ENCODE data around the gene CDON.

CDON gene, protein sequence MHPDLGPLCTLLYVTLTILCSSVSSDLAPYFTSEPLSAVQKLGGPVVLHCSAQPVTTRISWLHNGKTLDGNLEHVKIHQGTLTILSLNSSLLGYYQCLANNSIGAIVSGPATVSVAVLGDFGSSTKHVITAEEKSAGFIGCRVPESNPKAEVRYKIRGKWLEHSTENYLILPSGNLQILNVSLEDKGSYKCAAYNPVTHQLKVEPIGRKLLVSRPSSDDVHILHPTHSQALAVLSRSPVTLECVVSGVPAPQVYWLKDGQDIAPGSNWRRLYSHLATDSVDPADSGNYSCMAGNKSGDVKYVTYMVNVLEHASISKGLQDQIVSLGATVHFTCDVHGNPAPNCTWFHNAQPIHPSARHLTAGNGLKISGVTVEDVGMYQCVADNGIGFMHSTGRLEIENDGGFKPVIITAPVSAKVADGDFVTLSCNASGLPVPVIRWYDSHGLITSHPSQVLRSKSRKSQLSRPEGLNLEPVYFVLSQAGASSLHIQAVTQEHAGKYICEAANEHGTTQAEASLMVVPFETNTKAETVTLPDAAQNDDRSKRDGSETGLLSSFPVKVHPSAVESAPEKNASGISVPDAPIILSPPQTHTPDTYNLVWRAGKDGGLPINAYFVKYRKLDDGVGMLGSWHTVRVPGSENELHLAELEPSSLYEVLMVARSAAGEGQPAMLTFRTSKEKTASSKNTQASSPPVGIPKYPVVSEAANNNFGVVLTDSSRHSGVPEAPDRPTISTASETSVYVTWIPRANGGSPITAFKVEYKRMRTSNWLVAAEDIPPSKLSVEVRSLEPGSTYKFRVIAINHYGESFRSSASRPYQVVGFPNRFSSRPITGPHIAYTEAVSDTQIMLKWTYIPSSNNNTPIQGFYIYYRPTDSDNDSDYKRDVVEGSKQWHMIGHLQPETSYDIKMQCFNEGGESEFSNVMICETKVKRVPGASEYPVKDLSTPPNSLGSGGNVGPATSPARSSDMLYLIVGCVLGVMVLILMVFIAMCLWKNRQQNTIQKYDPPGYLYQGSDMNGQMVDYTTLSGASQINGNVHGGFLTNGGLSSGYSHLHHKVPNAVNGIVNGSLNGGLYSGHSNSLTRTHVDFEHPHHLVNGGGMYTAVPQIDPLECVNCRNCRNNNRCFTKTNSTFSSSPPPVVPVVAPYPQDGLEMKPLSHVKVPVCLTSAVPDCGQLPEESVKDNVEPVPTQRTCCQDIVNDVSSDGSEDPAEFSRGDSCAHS (N-terminal part only)

DNA sequence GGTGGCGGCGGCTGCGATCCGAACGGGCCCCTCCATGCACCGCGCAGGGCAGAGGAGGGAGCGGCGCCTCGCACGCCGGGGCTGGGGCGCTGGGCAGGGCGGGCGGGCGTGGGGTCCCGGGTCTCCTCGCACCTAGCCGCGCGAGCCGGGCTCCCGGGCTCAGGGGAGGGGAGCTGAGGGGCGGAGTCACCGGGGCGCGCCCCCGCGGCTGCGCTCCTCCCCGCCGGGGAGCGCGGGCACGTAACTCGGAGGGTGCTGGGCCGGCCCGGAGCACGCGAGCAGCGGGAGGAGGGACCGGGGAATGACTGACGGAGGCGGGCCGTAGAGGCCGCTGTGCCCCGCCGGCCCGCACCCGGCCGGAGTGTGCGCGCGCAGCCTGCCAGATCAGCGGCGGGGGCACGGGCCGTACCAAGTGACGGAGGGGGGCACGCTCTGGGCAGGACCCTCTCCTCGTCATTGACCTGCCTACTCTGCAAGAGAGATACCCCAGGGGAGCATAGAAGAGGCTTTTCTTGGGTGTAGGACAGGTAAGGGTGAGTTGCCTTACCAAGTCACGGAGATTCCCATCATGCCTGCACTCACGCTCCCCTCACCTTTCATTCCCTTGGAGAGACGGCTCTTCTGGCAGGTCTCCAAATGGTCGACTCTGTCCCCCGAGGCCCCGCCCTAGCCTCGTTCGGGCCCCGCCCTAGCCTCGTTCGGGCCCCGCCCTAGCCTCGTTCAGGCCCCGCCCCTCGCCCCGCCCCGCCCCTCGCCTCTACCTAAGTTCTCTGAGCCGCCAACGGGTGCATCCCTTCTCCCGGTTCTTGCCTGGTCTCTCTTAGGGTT lies at the start of gene CDON:
Gene CDON (minus strand): TSS at position 188 of the 828 bp plus-strand sequence. CDS start 39,390 bp downstream, outside the sequence.
- DNase-seq: peak; percentile 96 to 97

DNA sequence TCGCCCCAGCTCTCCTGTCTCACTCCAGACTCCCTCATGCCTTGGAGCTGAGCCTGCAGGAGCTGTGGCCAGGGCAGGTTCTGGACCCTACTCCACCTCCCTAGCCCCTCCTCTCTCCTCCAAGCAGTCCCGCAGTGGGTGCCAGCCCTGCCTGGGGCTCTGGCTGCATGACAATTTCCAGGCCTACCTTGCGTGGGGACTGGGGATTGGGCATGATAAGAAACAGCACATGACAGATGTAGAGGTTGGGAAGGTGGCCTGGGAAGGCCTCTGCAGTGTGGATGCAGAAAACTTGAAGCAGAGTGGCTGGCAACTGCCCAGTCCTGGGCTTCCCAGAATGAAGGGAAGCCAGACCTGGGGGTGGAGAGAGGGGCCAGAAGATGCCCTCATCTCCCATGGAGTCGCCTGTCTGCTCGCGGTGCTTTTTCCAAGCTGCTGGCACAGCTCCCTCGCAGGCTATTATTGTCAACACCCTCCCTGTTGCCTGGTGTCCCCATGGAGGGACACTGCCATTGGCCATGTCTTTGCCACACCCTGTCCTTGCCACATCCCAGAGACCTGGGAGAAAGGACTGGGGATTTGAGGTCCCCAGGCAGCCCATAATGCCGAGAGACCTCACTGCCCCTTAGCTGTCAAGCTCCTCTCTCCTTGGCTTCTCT lies 48.9 kb upstream of the CDON start:
- DNase-seq: peak; percentile 19 to 38

DNA sequence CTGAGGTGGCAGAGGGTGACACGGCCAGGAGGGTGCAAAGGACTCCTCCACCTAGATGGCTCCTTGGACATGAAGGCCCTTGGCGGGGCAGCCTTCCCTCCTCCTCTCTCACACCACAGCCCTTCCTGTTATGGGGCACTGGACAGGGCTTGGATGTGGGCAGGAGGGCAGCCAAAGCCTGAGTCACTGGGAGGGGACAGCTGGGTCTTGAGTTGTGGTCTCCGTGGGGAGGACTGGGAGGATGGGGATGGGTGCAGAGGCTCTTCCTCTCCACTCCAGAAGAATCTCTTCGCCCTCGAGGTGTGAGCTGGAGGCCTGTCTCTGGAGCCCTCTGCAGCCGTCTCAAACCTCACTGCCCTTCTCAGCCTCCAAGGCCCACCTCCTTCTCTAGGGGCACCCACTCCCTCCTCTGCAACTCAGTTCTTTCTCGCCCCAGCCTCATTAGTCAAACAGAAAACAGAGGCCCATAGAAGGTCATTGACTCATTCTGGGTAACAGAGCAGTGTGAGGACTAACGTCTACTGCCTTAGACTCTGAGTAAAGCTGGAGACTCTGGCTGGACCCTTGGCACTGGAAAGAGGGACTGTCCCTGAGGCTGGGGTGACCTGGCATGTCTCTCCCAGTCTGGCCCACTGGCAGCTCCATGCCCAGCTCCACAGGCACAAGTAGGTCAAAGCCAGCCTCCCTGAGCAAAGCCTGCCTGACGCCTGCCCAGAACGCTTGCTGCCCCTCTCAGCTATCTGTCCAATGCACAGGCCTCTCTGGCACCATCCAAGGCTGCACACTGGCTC lies 47.5 kb upstream of the CDON start:
- DNase-seq: no peak

DNA sequence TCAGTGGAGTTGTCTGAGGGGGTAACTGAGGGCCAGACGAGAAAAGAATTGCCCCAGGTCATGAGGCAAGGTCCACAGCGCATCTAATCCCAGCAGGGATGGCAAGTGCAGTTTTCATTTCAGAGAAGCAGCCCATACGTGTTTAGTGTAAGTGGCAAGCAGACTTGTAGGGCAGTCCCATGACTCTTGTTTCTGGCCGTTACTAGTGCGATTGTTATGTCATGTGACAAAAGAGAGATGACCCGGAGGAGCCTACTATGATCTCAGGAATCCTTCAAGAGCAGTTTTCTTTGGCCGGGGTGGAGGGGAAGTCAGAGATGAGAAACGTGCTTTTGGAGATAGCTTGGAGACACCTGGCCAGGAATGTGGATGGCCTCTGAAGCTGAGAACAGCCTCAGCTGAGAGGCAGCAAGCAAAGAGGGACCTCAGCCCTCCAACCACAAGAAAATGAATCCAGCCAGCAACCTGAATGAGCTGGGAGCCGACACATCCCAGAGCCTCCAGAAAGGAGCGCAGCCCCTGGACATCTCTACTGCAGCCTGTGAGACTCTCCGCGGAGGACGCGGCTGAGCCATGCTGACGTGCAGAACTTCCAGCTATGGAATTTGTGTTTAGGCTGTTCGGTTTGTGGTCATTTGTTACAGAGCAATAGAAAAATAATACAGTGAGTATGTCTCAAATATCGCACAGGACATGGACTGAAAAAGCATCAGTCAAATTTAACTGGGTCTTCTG lies 44.1 kb upstream of the CDON start:
- no peak for DNase-seq

DNA sequence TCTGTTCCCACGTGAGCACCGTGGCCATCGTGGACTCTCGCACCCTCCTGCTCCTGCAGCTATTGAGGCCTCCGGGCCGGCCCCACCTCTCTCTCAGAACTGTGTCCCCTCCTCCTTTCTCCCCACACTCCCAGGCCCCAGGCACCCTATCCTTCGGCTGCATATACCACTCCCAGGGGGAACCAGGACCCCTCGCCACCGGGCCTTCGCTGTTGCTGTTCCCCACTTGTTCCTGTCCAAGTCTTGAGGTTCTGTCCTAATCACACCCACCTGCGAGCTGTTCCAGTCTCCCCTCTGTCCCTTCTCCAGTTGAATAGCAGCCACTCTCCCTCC lies 43.0 kb upstream of the CDON start:
- no peak for DNase-seq

DNA sequence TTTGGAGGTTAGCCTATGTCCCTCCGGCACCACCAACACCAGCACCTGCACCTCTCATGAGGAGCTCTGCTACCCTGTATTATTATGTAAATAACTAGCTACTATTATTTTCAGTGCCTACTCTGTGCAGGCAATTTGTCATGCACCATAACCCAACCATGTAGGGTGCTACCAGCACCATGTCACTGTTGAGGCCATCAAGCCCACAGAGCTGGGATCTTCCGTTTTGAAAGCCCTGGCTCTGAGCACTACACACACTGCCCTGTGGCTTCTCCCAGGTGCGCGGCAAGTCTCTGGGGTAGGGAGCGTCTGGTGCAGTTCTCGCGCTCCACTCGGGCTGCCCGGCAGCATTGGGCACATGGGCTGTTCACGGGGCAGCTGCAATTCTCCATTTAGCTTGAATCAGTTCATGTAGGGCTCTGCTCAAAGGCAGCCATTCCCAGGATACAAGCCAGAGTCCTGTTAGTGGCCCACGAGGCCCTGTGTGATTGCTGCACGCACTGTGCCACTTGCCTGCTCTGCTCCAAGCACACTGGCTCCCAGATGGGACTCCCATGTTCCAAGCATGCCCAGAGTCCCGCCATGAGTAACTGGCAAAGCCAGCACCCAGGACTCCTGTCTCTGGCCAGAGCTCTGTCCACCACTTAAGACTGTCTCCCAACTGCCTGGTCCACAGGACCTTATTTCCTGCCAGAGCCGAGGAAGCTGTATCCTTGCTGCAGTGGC lies 42.5 kb upstream of the CDON start:
- no peak for DNase-seq

DNA sequence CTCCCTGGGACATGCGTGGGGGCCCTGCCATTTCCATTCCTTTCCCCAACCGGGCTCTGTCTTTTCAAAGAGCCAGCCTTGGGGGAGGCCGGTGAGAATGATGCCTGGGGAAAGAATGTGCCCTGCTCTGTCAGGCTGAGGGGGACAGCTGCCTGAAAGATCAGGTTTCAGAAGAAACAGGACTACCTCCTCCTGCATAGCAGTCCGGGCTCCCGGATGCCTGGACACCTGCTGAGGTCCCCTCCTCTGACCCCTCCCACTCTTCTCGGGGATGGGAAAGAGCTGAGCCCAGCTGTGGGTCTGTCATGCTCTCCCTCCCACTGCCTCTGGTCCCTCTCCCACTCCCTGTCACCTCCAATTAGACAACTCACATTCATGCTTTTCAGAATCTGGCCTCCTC lies 41.8 kb upstream of the CDON start:
- peak; percentile 23 to 31 for DNase-seq

DNA sequence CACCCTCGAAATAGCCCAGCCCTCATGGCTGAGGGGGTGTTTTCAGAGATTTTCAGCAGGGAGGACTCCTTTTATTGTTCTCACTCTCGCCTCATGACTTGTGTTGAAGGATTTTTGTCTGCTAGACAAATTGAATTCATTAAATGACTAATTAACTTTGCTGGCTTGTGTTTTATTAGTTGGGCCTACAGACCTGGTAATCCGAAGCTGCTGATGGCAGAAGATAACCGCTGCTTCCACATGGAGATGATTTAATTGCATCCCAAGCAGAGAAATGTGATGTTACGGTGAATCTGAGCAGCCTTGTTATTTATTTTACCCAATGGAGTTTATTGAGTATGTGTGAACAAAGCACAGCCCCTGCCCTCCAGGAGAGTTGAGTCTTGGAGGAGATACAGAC lies 40.5 kb upstream of the CDON start:
- no peak for DNase-seq

DNA sequence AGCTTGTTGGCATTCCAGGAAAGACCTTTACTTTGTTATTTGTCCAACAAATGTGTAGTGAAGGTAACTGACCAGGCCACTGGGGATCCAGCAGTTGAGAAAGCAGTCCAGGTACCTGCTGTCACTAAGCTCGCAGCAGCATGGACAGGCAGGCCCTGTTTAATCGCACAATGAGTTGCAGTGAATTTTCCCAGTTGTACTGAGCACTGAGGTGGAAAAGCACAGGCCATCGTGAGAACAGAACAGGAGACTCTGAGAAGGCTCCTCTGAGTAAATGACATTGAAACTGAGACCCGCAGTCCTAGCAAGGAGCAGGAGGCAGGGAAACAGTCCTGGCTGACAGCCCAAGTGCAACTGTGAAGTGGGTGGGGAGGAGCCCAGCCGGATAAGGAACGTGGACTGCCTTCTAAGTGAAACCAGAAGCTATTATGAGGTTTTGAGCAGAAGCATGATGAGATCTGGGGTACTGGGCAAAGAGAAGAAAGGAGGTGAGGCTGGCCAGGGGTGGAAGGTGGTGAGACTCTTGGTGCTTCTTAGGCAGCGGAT lies 39.8 kb upstream of the CDON start:
- DNase-seq: no peak

DNA sequence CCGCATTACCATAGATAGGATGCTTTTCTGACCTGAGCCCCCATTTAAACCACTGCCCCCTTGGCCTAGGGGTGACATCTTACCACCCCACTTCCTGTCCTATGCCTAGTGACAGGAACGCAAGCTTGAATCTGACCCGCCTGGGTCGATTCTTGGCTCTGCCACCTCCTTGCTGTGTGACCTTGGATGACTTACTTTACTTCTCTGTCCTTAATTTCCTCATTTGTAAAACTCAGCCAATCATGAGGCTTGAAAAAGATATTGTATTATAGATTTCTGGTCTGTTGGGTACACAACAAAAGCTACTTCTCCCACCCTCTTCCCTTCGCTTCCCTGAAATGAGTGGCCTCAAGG lies 39.2 kb upstream of the CDON start:
- no peak for DNase-seq

DNA sequence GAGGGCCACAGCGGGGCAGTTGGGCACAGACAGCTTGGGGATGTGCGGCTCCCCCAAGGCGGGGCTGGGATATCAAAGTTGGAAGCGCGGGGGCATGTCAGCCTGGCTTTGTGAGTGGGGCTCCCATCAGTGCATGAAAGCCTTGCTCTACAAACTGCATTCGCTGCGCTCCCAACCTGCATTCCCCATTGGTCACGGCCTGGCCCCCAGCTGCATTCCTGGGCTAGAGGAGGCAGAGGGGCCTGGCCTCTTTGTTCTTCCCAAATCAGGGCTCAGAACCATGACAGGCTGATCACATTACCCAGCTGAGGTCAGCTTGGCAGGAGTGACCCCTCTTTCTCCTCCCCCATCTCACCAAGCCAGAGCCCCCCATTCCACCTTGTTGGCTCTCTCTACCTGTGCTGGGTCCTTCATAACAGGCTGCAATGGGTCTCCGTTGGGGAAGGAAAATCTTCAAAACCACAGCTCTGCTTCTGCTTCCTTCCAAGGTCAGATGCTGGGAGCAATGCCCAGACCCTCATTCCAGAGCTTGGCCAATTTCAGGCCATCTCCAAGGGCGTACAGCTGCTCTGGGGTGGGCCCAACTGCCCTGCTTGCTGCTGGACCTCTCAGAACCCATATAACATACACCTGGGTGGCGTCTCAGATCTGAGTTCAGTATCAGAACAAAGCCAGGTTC lies 38.7 kb upstream of the CDON start:
- no peak for DNase-seq

DNA sequence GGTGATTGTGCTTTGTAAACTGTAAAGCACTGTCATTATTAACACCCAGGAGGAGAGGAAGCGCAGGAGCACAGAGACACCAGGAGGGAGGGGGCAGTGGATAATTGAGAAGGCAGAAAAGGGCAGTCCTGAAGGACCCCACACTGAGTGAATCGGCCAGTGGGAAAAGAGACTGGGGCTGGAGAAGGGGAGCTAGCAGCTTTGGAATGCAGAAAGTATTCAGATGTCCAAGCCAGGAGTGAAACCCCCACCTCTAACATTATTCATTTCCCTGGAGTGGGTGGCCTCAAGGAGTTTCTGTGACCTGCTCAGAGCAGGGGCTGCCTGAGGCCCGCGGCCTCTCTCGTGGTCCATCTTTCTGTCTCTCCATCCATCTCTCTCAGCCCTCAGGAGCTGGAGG lies 38.0 kb upstream of the CDON start:
- no peak for DNase-seq

DNA sequence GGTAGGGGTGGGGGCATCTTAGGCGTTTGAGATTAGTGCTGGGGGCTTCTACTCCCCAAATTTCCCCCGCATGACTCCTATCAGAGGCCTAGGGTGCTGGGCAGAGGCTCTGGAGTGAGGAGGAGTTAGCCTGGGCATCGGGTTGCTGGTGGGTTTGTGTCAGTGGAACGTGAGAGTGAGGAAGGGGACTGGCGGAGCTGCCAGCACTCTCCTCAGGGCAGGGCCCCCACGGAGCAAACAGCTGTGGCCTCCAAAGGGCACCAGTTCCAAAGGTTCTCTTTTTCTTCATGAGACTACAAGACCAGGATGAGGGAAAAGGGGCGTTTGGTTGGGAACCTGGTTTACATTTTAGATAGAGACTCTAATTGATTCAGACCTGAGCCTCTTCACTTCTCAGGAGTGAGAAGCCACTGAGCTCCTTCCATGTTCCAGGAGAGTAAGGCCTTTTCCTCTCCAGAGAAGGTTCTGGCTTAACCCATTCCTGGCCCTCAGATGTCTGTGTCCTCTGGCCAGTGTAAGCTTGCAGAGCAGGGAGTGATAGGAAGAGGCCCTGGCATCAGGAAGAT lies 35.6 kb upstream of the CDON start:
- DNase-seq: no peak

DNA sequence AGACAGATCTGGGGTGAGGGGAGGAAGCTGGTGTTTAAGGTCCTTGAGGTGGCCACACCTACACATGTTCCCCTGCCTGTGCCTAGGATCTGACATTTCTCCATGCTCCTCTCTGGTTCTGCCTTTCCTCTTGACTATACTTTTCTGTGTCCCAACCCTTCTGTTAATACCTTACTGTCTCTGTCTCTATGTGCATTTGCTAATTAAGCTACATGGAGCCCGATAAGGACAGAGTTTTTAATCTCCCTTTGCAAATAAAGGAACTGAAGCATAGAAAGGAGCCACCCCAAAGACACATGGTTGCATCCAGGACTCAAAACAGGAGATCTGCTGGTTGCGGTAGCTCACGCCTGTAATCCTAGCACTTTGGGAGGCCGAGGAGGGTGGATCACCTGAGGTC lies 33.1 kb upstream of the CDON start:
- DNase-seq: no peak

DNA sequence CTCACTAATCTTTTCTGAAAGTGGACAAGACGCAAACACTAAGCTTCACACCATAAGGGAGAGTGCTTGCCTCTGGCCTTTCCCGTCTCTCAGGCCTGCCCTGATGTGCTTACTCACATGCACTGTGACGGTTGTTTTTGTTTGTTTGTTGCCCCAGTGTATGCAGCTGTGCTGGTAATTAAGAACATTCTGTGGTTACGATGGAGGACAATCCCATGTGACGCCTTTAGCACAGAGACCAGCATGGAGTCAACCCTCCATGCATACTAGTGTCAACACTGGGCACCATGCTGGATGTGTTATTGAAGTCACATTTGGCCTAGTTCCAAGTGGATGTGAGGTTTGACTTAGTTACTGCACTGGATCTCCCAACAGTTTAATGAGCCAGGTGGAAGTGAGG lies 27.8 kb upstream of the CDON start:
- peak; percentile 56 to 81 for DNase-seq

DNA sequence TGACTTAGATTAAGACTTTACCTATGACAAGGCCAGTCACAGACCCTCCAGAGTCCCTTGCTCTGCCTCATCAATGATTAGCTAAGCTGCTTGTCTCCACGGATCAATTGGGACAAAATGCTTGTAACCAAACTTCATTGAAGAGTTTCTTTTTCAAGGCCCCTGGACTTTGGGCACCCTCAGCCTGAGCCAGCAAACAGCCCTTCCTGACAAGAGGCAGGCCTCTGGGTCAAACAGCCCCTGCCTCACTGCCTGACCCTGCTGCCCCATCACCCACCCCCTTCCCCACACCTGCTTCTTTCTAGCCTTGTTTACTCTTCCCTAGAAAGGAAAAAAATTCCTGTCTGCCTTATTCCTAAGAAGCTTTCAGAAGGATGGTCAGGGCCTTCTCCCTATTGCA lies 26.3 kb upstream of the CDON start:
- no peak for DNase-seq

DNA sequence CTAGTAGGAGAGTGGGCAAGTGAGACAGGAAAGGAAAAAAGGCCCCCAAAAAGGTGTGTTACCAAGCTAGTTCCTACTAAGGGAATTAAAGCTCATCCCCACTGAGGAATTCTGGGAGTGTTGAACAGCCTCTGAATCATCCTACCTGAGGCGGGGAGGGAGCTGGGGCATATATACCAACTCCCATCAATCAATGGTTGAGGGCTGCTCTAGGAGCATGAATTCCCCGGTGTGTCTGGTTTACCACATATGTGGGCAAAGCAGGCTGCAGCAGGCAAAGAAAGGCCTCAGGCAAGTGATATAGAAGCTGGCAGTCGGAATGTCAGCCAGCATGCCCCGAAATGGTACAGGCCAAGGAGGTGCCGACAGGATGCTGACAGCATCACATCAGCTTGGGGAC lies 23.6 kb upstream of the CDON start:
- no peak for DNase-seq

DNA sequence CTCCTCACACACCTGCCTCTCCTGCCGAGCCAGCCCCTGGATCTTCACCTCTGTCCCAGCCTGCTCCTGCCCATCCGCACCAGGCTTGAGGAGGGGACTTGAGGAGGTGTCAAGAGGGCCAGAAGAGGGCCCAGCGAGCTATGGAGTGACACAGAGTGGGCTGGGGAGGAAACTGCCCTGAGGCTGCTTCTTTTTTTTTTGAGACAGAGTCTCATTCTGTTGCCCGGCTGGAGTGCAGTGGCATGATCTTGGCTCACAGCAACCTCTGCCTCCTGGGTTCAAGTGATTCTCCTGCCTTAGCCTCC lies 21.9 kb upstream of the CDON start:
- DNase-seq: no peak

Data from NCI-H2081 (cell line).